HG02870 (cell line): ENCODE measurements around the gene LMO1.

ENCODE experiments used
- ATAC-seq: cut with Tn5 transposase; IDR thresholded peaks from one replicate; pipeline ENCODE4 v1.9.1; 2021; ENCODE audit warnings: mild to moderate bottlenecking, moderate library complexity; ENCODE audit not compliant: unreplicated experiment

The LMO1 gene

GRCh38 chr11:8288824-8289491 is 25.3 kb upstream of the LMO1 start:
- ATAC-seq, result no peak

GRCh38 chr11:8288166-8288772 is 24.6 kb upstream of the LMO1 start:
- ATAC-seq, result no peak

GRCh38 chr11:8287703-8288102 is 24.0 kb upstream of the LMO1 start:
- ATAC-seq, result no peak

GRCh38 chr11:8287297-8287696 is 23.6 kb upstream of the LMO1 start:
- no peak for ATAC-seq

- ATAC-seq, result no peak
Observed at GRCh38 chr11:8286886-8287285, 23.2 kb upstream of the LMO1 start.

GRCh38 chr11:8285796-8286195 is 22.1 kb upstream of the LMO1 start:
- no peak for ATAC-seq

GRCh38 chr11:8285228-8285627 is 21.6 kb upstream of the LMO1 start:
- ATAC-seq, result no peak

GRCh38 chr11:8283465-8284230 is 20.0 kb upstream of the LMO1 start:
- ATAC-seq, result no peak

- no peak for ATAC-seq
Observed at GRCh38 chr11:8283100-8283464, 19.4 kb upstream of the LMO1 start.

GRCh38 chr11:8282631-8283030 is 19.0 kb upstream of the LMO1 start:
- no peak for ATAC-seq

GRCh38 chr11:8281266-8281665 is 17.6 kb upstream of the LMO1 start:
- ATAC-seq, result no peak

- ATAC-seq, result no peak
Observed at GRCh38 chr11:8277691-8278090, 14.0 kb upstream of the LMO1 start.

- no peak for ATAC-seq
Observed at GRCh38 chr11:8276528-8276927, 12.8 kb upstream of the LMO1 start.

- ATAC-seq, result no peak
Observed at GRCh38 chr11:8273287-8273686, 9.6 kb upstream of the LMO1 start.

GRCh38 chr11:8271106-8271886 is 7.6 kb upstream of the LMO1 start:
- no peak for ATAC-seq

GRCh38 chr11:8269636-8270035 is 6.0 kb upstream of the LMO1 start:
- no peak for ATAC-seq

GRCh38 chr11:8268530-8269400 is 5.1 kb upstream of the LMO1 start:
- ATAC-seq, result no peak

- no peak for ATAC-seq
Observed at GRCh38 chr11:8267831-8268529, 4.3 kb upstream of the LMO1 start.

GRCh38 chr11:8267280-8267679 is 3.6 kb upstream of the LMO1 start:
- ATAC-seq, result no peak
